Breast epithelium (tissue), 3 donors: ENCODE data around the gene ARF6.

ENCODE experiments used
- CTCF ChIP-seq, 3 donors: fragments of 450-650 bp; IDR thresholded peaks; one replicate each; pipeline ENCODE4 v1.5.1; 2016 to 2017; ENCODE audit warnings: antibody characterized with exemption in 3 of 3, mild to moderate bottlenecking in 3 of 3, moderate library complexity in 3 of 3
- POLR2AphosphoS5 ChIP-seq, 3 donors: sonication (generic); formaldehyde crosslinking; IDR thresholded peaks; one replicate each; pipeline ENCODE4 v1.6.1; 2017; ENCODE audit warnings: antibody characterized with exemption in 3 of 3

GRCh38 chr14:49852301-49853157, 40.4 kb upstream of the ARF6 start, which contains the start of gene NEMF:
- TF ChIP-seq POLR2AphosphoS5 (IDR thresholded peaks at IDR 0.05), result peak; percentile 83 to 92 (median 92)
- TF ChIP-seq CTCF (IDR thresholded peaks at IDR 0.05), result peak; percentile 65 to 88 (median 85)
